Measurements from ENCODE around the gene MYL10. TPM values are rescaled to one million over a fixed set of nuclear protein-coding genes. Genes with fewer than 3 reads are reported as not detected.

The MYL10 gene
- not detected for total RNA-seq
- long read RNA-seq: 0 reads

DNA sequence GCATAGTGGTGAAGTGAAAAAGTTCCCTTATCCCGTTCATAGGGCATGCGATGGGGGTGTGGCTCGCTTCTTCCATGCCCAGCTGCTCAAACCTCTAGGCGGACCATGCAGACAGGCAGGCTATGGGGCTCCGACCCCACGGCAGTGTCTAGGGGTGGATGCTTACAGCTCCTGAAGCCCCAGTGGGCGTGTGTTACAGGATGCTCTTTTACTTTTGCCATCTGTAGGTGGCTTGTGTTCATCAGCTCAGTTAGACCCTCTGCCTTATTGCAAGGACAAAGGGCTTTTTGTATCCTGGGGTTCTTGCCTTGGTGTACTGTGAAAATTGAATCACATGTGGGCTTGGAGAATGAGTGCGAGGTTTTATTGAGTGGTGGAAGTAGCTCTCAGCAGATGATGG lies at the start of gene MYL10:
Gene MYL10, minus strand, starts transcription at position 126 of the 400 bp plus-strand sequence. CDS start 178 bp downstream, outside the sequence.
- DNase-seq (ENCODE audit: missing footprints) (no peak), ATAC-seq (no peak)
- intact Hi-C loops (cut with DNase I): no loop called here

DNA sequence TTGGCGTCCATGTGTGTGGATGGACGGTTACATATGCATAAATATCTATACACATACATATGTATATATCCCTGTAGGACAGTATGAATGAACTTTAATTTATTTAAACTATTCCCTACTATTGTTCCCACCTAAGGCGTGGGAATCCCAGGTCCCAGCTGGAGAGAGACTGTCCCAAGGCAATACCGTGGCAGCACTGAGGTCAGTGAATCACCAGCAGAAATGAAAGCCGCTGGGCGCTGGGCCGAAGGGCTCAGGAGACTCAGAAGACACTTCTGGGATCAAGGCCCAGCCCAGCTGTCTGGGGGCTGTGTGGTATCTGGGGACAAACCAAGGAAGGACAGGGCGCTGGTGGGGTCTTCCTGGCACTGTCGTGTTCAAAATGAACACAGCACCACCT lies 49.6 kb upstream of the MYL10 start:
- intact Hi-C loops (cut with DNase I): no loop called here
- ATAC-seq (no peak), DNase-seq (ENCODE audit: missing footprints) (no peak)

DNA sequence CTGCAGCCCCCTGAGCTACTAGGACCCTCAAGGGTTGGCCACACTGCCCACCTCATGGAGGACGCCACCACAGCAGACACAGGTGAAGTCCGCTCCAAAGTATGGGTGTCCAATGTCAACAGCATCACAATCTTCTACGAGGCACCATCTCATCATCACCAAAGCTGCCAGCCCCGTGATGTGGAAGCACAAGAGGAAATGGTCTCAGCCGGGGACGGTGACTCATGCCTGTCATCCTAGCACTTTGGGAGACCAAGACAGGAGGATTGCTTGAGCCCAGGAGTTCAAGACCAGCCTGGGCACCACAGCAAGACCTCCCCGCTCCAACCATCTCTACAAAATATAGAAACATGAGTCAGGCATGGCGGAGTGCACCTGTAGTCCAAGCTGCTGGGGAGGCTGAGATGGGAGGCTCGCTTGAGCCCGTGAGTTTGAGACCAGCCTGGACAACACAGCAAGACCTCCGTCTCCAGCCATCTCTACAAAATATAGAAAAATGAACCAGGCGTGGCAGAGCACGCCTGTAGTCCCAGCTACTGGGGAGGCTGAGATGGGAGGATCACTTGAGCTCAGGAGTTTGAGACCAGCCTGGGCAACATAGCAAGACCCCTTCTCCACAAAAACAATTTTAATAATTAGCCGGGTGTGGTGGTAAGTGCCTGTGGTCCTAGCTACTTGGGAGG lies 48.8 kb upstream of the MYL10 start:
- intact Hi-C loops (cut with DNase I): no loop called here
- no peak for DNase-seq (ENCODE audit: missing footprints)
- no peak for ATAC-seq

DNA sequence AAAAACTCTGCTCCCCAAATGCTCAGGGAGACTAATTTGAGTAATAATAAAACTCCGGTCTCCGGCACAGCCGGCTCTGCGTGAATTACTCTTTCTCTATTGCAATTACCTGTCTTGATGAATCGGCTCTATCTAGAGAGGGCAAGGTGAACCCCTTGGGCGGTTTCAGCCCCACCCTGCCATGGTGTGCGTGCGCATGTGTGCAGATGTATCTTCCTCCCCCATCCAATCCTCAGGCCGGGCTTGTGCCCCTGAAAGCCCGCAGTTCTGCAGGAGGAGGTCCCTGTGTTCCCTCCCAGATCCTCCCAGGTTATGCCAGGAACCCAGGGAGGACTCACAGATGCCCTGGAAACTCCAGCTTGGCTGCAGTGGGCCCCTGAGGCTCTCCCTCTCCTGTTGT lies 48.3 kb upstream of the MYL10 start:
- ATAC-seq (no peak), DNase-seq (ENCODE audit: missing footprints) (no peak)
- intact Hi-C loops (cut with DNase I): no loop called here

DNA sequence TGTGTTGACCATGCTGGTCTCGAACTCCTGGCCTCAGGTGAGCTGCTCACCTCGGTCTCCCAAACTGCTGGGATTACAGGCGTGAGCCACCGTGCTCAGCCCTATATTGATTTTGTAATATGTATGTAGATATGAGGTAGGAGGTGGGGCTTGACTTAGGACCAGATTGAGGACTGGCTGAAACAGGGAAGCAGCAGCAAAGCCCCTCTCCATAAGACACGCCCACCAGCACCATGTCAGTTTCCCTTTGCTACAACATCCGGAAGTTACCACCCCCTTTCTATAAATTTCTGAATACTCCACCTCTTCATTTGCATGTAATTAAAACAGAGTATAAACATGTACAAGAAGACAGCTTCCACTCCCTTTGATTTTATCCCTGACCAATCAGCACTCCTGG lies 47.9 kb upstream of the MYL10 start:
- ATAC-seq: no peak
- DNase-seq (ENCODE audit: missing footprints): no peak
- intact Hi-C loops (cut with DNase I): no loop called here

DNA sequence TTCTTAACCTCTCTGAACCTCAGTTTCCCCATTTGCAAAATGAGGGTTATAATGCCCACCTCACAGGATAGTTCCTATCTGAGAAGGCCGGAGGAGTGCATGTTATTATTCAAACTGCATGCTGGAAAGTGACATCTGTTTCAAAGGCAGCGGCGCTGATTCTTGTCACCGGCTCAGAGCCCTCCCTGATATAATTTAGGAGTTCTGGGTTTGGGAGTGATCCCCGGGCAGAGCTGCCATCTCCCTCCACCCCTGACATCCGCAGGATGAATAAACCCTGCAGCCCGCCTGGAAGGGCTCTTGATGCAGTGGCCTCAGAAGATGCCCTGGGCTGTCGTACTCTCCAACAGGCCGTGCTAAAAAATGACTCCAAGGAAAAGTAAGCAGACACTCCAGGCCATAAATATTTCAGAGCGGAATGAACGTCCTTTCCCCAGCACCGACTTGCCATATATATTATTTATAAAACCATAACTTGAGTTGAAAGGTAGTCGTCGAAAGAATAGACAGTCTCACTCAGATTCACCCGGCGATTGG lies 47.0 kb upstream of the MYL10 start:
- ATAC-seq: no peak
- intact Hi-C loops (cut with DNase I): no loop called here

DNA sequence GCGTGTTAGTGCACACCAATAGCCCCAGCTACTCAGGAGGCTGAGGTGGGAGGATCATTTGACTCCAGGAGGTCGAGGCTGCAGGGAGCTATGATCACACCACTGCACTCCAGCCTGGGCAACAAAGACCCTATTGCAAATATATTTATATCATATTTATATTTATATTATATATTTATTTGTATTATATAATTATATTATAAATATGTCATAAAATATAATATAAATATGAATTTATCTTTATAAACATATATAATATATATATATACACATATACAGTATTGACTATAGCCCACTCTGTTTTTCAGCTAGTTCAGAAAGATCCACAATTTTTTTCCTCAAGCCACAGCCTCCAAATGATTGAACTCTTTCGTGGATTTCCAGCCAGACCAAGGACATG lies 45.3 kb upstream of the MYL10 start:
- DNase-seq (ENCODE audit: missing footprints) (no peak), ATAC-seq (no peak)
- intact Hi-C loops (cut with DNase I): no loop called here

More for the DNA sequence above, 47.0 kb upstream of the MYL10 start:
- no peak for DNase-seq (ENCODE audit: missing footprints)

DNA sequence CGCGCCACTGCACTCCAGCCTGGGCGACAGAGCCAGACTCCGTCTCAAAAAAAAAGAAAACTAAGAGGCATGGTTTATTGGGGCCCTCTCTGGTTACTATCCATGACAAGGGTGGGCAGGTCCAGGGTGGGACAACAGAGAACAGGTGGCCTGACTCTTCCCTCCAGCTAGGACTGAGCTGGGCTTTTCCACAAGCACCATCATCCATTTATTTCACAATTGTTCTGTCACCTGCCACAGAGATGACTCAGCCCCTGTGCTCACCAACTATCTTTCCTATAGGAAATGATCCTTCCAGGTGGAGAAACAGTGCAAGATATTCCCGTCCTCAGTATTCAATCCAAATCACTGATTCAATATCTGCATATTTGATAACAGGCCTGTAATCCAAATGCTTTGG lies 44.9 kb upstream of the MYL10 start:
- DNase-seq (ENCODE audit: missing footprints) (no peak), ATAC-seq (no peak)
- intact Hi-C loops (cut with DNase I): no loop called here

DNA sequence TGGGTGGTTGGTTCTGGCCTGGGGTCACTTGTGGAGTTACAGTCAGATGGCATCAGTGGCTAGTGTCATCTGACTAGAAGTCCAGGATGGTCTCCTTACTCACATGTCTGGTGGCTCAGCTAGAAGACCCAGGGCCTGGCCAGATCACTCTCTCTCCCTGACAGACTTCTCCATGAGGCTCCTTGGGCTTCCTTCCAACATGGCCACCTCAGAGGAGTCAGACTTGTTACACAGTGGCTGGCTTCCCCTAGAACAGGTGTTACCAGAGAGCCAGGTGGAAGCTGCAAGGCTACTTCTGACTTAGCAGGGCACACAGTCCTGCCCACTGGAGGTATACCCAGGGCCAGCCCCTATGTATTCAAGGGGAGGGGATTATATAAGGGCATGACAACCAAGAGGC lies 44.2 kb upstream of the MYL10 start:
- no peak for ATAC-seq
- intact Hi-C loops (cut with DNase I): no loop called here
- no peak for DNase-seq (ENCODE audit: missing footprints)

DNA sequence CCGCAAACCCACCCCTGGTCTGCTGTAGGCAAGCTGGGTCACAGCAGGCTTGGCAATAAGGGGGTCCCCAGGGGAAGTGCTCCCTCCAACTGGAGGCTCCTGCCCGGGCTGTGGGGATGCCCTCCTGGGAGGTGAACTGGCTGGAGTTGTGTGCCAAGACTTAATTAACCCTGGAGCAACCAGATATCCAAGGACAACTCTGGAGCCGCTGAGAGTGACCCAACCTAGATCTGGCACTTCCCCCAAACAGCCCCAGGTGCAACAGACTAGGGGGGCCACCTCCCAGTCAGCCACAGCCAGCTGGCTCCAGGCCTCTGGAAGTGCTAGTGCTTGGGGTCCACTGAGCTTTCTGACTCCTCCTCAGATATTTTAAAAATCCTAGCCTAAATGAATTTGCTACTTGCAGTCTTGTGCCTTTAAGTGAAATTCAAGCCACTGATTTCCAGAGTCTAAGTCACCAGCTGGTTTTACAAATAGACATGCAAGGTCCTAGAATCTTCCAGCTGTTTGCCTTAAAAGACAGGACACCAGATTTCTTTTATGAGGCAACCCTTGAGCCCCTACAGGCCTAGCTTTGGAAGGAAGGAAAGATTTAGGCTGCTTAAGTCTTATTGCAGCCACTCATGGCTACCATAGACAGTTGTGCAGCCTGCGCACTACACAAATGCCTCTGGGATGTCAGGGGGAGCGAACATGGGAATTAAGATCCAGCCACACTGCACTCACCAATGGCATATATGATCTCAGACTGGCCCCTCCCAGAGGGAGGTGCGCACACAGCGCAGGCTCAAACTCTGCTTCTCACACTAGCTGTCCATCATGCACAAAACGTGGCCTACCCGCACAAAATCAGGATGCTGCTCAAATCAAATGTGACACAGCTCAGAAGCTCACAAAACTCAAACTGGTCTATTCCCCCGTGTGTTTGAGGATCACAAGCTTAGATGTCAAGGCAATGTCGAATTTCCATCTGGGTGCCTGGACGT lies 42.6 kb upstream of the MYL10 start:
- DNase-seq (ENCODE audit: missing footprints): no peak
- intact Hi-C loops (cut with DNase I): no loop called here
- ATAC-seq: peak; percentile 60

DNA sequence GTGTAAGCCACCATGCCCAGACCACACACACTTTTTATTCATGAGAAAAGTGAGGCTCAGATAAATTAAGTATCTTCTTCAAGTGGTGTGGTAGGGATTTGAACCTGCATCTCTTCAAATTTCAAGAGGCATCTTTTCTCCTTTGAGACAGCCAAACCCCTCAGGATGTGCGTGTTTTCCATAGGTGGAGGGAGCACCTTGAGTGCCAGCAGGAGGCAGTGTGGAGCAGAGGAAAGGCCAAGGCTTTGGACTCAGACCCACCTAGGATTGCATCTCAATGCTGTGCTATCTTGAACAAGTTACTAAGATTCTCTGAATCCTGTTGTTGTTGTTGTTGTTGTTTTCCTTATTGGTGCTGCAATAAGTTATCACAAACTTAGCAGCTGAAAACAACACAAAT lies 40.2 kb upstream of the MYL10 start:
- intact Hi-C loops (cut with DNase I): no loop called here
- no peak for DNase-seq (ENCODE audit: missing footprints)
- no peak for ATAC-seq

DNA sequence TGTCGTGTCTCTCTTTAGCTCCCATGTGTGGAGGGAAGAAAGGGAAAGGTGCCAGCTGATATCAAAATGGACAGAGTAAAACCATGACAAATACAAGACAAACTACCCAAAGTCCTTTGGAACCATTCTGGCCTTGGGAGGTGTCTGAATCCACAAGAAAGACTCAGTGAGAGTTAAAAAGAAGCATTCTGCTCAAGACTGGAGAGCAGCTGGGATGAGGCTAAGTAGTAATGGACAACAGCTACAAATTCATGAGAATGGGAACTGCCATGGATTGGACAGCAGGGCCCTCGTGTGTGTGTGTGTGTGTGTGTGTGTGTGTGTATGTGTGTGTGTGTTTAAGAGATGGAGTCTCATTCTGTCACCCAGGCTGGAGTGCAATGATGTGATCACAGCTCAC lies 39.6 kb upstream of the MYL10 start:
- intact Hi-C loops (cut with DNase I): no loop called here
- ATAC-seq (no peak), DNase-seq (ENCODE audit: missing footprints) (no peak)

DNA sequence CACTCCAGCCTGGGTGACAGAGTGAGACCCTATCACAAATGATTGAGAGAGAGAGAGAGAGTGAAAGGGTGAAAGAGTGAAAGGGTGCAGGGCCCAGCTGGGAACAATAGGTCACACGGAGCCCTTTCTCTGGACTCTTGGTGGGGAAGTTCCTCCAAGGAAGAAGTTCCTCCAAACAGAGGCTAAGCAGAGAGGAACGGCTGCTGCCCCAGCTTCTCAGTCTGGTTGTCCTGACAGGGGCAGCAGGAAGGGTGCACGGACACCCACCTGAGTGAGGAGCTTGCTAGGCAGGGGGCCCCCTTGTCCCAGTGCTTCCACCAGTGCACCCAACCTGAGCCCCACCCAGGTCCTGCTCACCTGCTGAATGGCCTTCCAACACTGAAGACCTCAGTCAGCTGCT lies 38.8 kb upstream of the MYL10 start:
- no peak for DNase-seq (ENCODE audit: missing footprints)
- intact Hi-C loops (cut with DNase I): no loop called here
- no peak for ATAC-seq

DNA sequence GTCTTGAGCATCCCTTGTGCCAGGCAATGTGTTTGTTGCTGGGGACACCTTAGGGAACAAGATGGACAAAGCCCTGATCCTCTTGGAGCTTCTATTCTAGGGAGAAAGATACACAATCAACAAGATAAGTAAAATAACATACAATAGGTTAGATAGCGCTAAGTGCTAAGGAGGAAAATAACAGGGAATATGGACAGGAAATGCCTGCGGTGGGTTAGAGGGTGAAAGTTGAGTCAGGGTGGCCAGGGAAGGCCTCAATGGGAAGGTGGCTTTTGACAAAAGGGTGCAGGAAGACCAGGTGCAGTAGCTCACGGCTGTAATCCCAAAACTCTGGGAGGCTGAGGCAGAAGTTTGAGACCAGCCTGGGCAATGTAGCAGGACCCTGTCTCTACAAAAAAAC lies 38.3 kb upstream of the MYL10 start:
- ATAC-seq (no peak), DNase-seq (ENCODE audit: missing footprints) (no peak)
- intact Hi-C loops (cut with DNase I): no loop called here

DNA sequence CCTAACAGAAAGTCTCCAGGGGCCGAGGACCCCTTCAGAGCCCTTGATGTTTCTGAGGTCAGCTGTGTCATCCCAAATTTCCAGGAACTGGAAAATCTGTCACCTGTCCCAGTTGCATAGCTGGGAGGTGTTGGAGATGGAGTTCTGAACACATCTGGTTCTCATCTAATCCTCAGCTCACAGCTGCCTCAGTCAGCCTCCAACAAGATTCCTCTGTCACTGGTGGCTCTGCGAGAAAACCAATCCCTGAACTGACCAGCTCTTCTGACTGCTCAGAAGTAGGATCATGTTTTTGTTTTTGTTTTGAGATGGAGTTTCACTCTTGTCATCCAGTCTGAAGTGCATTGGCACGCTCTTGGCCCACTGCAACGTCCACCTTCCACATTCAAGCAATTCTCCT lies 37.6 kb upstream of the MYL10 start:
- intact Hi-C loops (cut with DNase I): no loop called here
- DNase-seq (ENCODE audit: missing footprints) (no peak), ATAC-seq (no peak)

DNA sequence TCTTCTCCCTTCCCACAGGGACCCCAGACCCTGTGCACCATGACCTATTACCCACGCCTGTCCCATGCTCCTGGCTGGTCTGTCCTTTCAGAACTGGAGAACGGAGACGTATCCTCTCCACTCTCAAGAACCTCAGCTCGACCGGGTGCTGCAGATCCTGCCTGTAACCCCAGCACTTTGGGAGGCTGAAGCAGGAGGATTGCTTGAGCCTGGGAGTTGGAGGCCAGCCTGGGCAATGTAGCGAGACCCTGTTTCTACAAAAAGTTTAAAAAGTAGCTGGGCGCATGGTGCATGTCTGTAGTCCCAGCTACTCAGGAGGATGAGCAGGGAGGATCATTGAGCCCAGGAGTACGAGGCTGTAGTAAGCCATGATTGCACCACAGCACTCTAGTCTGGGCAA lies 37.2 kb upstream of the MYL10 start:
- intact Hi-C loops (cut with DNase I): no loop called here
- DNase-seq (ENCODE audit: missing footprints) (no peak), ATAC-seq (no peak)

DNA sequence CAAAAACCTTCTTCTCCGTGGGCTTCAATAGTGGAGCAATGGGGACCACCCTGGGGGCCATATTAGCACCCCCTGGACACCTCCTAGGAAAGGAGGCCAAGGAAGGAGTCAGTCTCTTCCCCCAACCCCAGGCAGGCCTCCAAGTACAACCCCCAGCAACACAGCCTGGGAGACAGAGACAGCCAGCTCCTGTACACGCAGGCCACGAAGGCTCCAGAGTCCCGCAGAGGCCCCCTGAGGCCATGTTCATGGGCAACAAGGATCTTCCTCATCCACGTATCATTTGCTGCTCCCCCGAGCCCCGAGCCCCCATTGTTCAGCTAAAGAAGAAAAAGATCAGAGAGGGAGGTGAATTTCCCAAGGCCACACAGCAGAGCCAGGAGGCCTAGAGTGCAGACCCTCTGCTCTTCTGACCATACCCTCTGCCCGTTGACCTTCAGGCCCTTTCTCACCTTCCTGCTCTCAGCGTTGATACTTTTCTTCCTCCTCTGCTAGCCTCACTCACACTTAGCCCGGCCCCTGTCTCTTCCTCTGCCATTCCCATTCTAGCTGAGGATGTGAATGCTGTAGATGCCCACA lies 35.9 kb upstream of the MYL10 start:
- ATAC-seq: no peak
- intact Hi-C loops (cut with DNase I): no loop called here
- no peak for DNase-seq (ENCODE audit: missing footprints)

DNA sequence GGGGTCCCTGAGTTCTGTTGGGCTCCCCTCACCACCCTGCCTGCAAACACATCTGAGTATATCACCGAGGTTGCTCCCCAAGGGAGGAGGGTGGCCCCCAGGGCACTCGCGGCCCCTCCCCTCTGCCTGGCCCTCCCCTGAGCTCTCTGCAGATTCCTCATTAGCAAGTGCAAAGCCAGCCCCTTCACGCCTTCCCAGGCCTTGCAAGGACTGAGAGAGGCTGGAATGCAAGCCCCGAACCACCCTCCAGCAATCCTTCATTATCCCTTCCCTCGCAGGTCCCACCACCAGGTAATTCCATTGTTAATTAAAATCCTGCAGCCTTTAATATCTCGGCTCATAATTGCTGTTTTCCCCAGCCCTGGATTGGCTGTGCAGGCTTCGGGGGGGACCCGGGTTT lies 35.3 kb upstream of the MYL10 start:
- DNase-seq (ENCODE audit: missing footprints) (no peak), ATAC-seq (no peak)
- intact Hi-C loops (cut with DNase I): no loop called here

DNA sequence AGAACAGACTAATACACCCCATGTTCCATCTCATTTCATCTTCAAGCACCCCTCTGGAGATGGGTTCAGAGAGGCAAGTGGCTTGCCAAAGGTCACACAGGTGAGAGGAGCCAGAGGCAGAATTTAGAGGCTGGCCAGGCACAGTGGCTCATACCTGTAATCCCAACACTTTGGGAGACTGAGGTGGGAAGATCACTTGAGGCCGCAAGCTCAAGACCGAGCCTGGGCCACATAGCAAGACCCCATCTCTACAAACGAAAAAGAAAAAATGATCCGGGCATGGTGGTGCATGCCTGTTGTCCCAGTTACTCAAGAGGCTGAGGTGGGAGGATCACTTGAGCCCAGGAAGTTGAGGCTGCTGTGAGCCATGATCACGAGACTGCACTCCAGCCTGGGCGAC lies 34.7 kb upstream of the MYL10 start:
- intact Hi-C loops (cut with DNase I): no loop called here
- no peak for ATAC-seq
- DNase-seq (ENCODE audit: missing footprints): no peak

Data from Right ventricle myocardium inferior (tissue), 1 donor.